HG03064 (cell line): ENCODE measurements around the gene SYVN1.

Experiments
- ATAC-seq: cut with Tn5 transposase; IDR thresholded peaks from one replicate; pipeline ENCODE4 v1.9.1; 2021; ENCODE audit warnings: low read depth; ENCODE audit not compliant: unreplicated experiment

Gene SYVN1

GRCh38 chr11:65095974-65096806 is 38.1 kb downstream of the SYVN1 start, which contains the start of gene VPS51:
TSS of gene VPS51 (plus strand) at chr11:65096214. CDS start at chr11:65096251, 37 bp downstream.
- peak; percentile 79 for ATAC-seq

DNA sequence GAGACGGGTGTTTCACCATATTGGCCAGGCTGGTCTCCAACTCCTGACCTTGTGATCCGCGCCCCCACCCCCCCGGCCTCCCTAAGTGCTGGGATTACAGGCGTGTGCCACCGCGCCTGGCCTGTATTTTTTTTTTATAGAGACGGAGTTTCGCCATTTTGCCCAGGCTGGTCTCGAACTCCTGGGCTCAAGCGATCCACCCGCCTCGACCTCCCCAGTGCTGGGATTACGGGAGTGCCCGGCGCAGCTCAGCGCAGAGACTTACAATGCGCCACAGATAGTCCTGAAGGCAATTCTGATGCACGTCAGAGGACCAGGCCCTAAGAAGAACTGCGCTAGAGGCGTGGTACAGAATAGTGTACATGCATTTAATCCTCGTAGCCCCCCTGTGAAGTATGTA is 38.9 kb downstream of the SYVN1 start:
- ATAC-seq: no peak

DNA sequence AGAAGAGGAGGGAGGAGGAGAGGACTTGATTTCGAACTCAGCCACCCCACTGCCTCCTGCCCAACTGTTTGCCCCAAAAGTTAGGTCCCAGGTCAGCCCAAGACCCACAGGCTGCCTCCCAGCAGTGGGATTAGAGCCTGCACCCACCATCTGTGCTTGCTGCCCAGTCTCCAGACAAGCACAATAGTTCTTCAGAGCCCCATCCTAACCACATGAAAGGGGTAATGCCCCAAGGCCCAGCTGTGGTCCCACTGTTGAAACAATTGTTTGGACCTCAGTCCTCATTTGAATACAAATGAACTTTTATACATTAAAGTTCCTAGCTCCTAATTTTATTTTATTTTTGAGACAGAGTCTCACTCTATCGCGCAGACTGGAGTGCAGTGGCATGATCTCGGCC is 43.7 kb downstream of the SYVN1 start:
- ATAC-seq: no peak

- ATAC-seq: no peak
Measured at GRCh38 chr11:65089621-65090020, 44.7 kb downstream of the SYVN1 start.

- no peak for ATAC-seq
Measured at GRCh38 chr11:65087827-65088226, 46.5 kb downstream of the SYVN1 start.

DNA sequence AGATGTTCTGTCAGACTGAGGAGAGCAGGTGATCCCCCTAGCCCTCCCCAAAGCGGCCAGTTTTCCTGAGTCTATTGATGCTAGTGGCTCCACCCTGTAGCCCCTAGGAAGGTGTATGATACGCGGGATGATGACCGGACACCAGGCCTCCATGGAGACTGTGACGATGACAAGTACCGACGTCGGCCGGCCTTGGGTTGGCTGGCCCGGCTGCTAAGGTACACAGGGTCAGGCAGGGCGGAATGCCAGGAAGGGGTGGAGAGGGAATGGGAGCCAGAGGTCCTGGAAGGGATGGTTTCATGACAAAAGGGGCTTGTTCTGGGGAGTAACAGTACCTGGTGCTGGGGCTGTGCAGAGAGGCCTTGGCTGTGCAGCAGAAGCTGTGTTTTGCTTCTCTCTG is 47.1 kb downstream of the SYVN1 start:
- ATAC-seq: no peak

DNA sequence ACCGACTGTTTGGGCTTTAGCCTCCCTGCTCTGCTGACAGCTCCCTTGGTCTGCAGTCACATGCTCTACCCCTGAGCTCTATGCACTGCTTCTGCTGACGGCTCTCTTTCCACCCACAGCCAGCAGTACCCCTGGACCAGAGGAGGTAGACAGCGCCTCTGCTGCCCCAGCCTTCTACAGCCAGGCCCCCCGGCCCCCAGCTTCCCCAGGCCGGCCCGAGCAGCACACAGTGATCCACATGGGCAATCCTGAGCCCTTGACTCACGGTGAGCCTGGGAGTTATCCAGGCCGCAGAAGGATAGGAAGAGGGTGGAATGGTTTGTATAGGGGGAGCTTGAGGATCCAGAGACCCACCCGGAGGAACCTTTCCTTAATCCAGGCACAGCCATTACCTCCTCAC is 47.5 kb downstream of the SYVN1 start:
- ATAC-seq: no peak

- ATAC-seq: no peak
Measured at GRCh38 chr11:65085446-65085845, 48.9 kb downstream of the SYVN1 start.

DNA sequence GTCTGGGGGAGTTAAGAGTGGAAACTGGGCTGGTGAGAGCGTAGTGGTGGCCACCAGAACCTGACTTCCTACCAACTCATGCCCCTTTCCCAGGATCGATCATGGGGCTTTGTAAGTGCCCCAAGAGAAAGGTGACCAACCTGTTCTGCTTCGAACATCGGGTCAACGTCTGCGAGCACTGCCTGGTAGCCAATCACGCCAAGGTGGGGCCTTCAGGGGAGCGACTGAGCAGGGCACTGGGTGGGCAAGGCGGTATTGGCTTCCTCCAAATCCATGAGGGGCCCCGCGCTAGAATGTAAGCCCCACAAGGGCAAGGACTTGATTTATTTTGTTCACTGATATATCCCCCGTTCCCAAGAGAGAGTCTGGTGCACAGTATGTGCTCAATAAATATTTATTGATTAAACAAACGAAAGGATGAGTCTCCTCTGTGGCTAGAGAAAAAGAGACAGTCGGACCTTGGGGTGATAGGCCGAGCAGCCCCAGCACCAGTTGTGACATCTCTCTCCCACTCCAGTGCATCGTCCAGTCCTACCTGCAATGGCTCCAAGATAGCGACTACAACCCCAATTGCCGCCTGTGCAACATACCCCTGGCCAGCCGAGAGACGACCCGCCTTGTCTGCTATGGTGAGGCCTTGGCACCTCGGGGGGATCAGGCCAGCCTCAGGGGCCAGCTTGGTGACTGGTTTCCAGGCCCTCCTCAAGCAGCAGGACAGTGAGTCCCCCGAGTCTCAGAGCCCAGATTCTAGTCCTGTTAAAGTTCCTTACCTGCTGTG is 49.5 kb downstream of the SYVN1 start:
- ATAC-seq: no peak

- ATAC-seq: peak; percentile 70
Measured at GRCh38 chr11:65083834-65084597, 50.3 kb downstream of the SYVN1 start, which contains the start of the genes CDCA5 and ZFPL1. TSS of gene CDCA5 (minus strand) at chr11:65084040. CDS start at chr11:65083978, 62 bp downstream. TSS of gene ZFPL1 (plus strand) at chr11:65084222. CDS start at chr11:65084699, 477 bp downstream.

GRCh38 chr11:65083134-65083833 is 51.0 kb downstream of the SYVN1 start:
- peak; percentile 7 for ATAC-seq

GRCh38 chr11:65078786-65079342 is 55.5 kb downstream of the SYVN1 start:
- no peak for ATAC-seq

DNA sequence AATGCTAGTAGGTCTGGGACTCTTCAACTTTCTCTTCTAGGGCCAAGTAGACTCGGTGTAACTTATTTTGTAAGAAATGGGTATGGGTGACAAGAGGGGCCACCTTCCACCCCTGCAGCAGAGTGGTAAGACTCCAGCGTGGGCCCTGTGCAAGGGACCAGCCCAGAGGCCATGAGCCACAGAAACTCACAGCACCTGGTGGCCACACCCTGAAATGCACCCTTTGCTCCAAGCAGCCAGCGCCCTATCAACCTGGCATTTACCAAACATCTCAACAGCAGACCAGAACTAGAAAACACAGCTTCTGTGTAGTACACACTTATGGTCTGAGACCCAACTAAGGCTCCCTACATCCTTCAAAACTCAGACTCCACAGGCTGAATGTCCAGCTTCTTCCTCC is 56.2 kb downstream of the SYVN1 start:
- ATAC-seq: no peak

DNA sequence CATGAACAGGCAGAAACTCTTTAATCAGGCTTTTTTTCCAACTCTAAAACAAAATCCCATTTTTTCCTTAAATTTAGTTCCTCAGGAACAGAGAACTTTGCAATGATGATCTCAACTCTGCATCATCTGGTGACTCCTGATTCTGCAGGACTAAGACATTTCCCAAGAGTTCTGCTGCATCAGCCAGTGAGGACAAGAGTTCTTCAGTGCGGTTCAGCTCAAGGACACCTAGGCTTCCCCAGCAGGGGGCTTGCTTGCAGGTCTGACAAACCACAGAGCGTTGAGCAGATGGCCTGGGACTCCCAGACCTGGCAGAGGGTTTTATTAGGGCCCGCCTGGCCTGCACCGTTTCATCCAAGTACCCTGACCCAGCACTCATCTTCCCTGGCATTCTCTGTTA is 56.9 kb downstream of the SYVN1 start:
- no peak for ATAC-seq
